AG04449 (cell line): ENCODE data around the gene SYT3.
A peak's percentile ranks its signal among the peaks of the same experiment; 100 is the strongest.

Experiments
- CTCF ChIA-PET: fragments of 350-600 bp; formaldehyde crosslinking; extraction: SDS; loops from one replicate; lab custom pipeline; 2021; ENCODE audit warnings: antibody characterized with exemption; lab: Yijun Ruan, JAX
- POLR2A ChIA-PET: fragments of 400-600, 350-600 bp; formaldehyde crosslinking; extraction: SDS; loops from one replicate; lab custom pipeline; 2020; ENCODE audit warnings: antibody characterized with exemption, inconsistent platforms; lab: Yijun Ruan, JAX
- DNase-seq: peaks from one replicate; pipeline ENCODE4 v3.0.0-alpha.2; 2010; ENCODE audit warnings: low read depth, low spot score
- H3K4me3 ChIP-seq: 2 replicates; pipeline ENCODE4 v1.5.1; 2011; ENCODE audit warnings: low read depth, mild to moderate bottlenecking, control low read depth, low read length
- TF ChIP-seq, protein P1 (sequence below): IDR thresholded peaks from one replicate; pipeline ENCODE4 v1.5.1; 2011; ENCODE audit warnings: mild to moderate bottlenecking, moderate library complexity, low read length, control low read depth, inconsistent platforms; ENCODE audit not compliant: insufficient read depth; ENCODE audit errors: missing control alignments

The SYT3 gene

DNA sequence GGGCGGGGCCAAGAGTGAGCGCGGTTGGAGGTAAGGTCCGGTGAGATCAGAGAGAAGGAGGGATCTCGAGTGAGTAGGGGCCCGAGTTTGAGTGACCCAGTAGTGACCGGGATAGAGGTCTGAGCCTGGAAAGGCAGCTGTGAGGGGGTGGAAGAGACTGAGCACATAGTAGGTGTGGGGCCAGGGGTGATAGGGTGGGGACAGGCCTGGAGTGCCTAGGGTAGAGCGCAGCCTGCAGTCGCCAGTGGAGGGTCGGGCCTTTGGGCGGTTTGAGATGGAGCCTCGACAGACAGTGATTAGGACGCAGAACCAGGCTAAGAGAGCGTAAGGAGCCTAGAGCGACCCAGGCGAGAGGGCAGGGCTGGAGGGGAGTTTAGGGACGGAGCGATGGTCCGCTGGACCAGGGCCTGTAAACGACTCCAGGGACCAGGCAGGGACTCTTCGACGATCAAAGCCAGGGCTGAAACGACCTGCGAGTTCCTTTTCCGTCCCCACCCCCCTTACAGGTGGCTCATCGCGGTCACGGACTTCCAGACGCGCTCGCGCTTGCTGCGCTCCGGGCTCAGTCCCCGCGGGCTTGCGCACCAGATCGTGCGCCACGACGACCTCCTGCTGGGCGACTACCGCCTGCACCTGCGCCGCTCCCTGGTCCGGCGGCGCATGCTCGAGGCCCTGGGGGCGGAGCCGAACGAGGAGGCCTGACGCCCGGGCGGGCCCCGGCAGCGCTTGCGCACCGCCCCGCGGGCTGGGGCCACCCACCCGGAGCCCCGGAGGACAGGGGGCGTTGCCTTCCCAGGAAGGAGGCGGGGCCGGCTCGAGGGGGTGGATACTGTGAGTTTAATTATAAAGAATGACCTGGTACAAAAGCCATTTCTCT, 19.0 kb upstream of the SYT3 start:
- peak overlapping the region; percentile 64 for H3K4me3 ChIP-seq
- no peak for DNase-seq
- TF ChIP-seq, protein P1, sequence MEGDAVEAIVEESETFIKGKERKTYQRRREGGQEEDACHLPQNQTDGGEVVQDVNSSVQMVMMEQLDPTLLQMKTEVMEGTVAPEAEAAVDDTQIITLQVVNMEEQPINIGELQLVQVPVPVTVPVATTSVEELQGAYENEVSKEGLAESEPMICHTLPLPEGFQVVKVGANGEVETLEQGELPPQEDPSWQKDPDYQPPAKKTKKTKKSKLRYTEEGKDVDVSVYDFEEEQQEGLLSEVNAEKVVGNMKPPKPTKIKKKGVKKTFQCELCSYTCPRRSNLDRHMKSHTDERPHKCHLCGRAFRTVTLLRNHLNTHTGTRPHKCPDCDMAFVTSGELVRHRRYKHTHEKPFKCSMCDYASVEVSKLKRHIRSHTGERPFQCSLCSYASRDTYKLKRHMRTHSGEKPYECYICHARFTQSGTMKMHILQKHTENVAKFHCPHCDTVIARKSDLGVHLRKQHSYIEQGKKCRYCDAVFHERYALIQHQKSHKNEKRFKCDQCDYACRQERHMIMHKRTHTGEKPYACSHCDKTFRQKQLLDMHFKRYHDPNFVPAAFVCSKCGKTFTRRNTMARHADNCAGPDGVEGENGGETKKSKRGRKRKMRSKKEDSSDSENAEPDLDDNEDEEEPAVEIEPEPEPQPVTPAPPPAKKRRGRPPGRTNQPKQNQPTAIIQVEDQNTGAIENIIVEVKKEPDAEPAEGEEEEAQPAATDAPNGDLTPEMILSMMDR: no peak
- ChIA-PET POLR2A (interaction anchor here (0.6 kb wide), 1 partner anchor 113 kb away, joined by 3 read pairs; no protein-coding TSS in a partner anchor), CTCF (interaction anchor here (1.0 kb wide), 1 partner anchor 13 kb away, joined by 5 read pairs; no protein-coding TSS in a partner anchor)

DNA sequence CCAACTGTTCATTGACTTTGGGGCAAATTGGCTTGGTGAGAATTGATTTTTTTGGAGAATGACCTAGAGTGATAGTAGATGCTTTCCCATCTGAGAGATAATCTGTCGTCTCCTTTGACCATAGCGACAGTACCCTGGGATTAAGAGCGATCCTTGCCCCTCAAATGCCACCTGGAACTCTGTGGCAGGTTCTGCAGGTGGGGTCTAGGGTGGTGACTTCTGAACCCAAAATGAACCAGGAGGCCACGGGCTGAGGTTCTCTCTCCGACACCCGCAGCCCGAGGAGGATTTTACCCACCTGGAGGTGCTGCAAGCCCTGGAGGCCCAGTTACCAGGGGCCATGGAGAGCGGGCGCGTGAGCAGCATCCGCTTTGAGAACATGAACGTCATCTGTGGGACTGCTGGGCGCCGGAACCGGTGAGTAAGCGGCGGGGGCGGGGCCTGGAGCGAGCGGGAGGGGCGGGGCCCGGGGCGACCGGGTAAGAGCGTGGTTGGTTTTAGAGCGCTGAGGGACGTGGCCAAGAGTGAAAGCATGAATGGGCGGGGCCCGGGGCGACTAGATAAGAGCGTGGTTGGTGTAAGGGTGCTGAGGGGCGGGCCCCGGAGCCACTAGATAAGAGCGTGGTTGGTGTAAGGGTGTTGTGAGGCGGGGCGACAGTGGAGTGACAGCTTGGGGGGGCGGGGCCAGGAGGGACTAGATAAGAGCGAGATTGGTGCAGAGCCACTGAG, 18.2 kb upstream of the SYT3 start:
- CTCF ChIA-PET: interaction anchor here (1.0 kb wide), 1 partner anchor 14 kb away, joined by 5 read pairs; no protein-coding TSS in a partner anchor
- POLR2A ChIA-PET: interaction anchor here (0.6 kb wide), 1 partner anchor 112 kb away, joined by 3 read pairs; no protein-coding TSS in a partner anchor
- TF ChIP-seq, protein P1: no peak
- H3K4me3 ChIP-seq: peak overlapping the region; percentile 64
- DNase-seq: peak; percentile 95

DNA sequence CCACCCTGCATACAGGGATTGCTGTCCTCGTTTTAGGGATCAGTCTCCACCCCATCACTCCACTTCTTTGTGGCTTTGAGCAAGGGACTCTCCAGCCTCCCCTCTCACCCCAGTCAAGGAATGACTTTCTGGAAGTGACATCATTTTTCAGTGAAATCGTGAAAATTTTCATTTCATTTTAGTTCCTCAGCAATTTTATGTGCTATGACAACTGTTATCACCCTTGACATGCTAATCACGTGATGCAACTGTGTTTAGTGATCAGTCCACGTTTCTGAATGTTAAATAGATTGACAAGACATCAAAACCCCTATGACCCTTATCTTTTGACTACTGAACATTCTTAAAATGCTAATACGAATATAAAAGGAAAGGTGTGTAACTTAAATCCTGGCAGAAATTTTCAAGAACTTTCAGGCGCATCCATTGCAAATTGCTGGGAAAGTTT, 17.6 kb upstream of the SYT3 start:
- H3K4me3 ChIP-seq: no peak overlapping the region
- TF ChIP-seq, protein P1: no peak
- DNase-seq: no peak
- CTCF ChIA-PET: interaction anchor here (1.2 kb wide), 1 partner anchor 119 kb away, joined by 3 read pairs; no protein-coding TSS in a partner anchor
- POLR2A ChIA-PET: no interaction called here

DNA sequence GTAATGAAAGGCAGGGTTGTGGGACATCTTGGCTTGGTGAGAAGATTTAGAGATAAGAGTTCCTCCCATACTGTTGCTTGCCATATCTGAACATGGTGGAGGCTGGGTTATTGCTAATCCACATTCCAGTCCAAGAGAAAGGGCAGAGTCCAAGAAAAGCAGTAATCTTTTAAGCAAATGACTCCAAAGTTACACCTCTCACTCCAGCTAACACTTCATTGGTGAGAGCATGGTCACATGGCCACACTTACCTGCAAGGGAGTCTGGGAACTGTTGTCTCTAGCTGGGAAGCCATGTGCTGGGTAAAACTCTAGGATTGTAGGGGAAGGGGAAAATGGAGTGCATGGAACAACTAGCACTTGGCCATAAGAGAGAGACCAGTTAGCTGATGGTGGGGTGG, 15.2 kb upstream of the SYT3 start:
- TF ChIP-seq, protein P1: no peak
- H3K4me3 ChIP-seq: no peak overlapping the region
- ChIA-PET CTCF (interaction anchor here (2.3 kb wide), 1 partner anchor 15 kb away, joined by 5 read pairs; no protein-coding TSS in a partner anchor), POLR2A (no interaction called here)
- DNase-seq: no peak

DNA sequence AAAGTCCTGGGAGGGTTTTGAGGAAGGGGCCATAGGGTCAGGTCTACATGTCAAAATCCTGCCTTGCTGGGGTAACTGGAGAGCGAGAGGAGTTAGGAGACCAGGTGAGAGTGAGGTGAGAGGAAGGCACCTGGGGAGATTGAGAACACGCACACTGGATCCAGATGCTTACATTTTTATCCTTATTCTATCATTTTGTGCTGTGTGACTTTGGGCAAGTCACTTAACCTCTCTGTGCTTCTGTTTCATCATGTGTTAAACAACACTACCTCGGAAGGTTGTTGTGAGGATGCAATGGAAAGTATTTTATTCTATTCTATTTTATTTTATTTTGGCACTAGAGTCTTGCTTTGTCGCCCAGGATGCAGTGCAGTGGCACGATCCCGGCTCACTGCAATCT, 13.0 kb upstream of the SYT3 start:
- no peak overlapping the region for H3K4me3 ChIP-seq
- ChIA-PET CTCF (no interaction called here), POLR2A (no interaction called here)
- no peak for DNase-seq
- TF ChIP-seq, protein P1: no peak
